ENCODE measurements around the gene CHSY1.

Gene CHSY1

GRCh38 chr15:101266034-101266433 lies 14.2 kb upstream of the CHSY1 start:
- Histone ChIP-seq H3K27me3 (ENCODE audit: control insufficient read depth in 3 of 3, insufficient read depth in 3 of 3, low read depth in 1 of 3, low read length in 3 of 3) (no peaks in the 10 kb centered on the region), H2BK12ac (ENCODE audit: low read length) (no peak overlapping the region), H3K4ac (ENCODE audit: low read length) (no peak overlapping the region), H3K4me2 (ENCODE audit: insufficient read depth, low read length, poor library complexity, severe bottlenecking) (no peak overlapping the region), H4K91ac (ENCODE audit: low read depth, low read length, poor library complexity) (no peak overlapping the region), H3K79me1 (ENCODE audit: low read depth, low read length) (no peaks in the 10 kb centered on the region), H3K9ac (ENCODE audit: low read depth, low read length, poor library complexity) (no peak overlapping the region), H2BK120ac (ENCODE audit: low read depth, low read length) (no peak overlapping the region), H3K23ac (ENCODE audit: low read depth, low read length, poor library complexity) (no peak overlapping the region), H3K4me1 (ENCODE audit: control insufficient read depth in 2 of 2, insufficient read depth in 1 of 2, low read depth in 1 of 2, low read length in 2 of 2) (no peaks in the 10 kb centered on the region), H3K9me3 (replicated peaks in 1 of 2; ENCODE audit: control insufficient read depth in 2 of 2, insufficient read depth in 1 of 2, low read depth in 1 of 2, low read length in 2 of 2) (no peaks in the 10 kb centered on the region), H2AFZ (ENCODE audit: low read length) (no peak overlapping the region), H3K27ac (replicated peaks; ENCODE audit: low read length) (no peak overlapping the region), H2BK15ac (ENCODE audit: low read length) (no peak overlapping the region), H3K4me3 (ENCODE audit: low read length in 2 of 2) (no peak overlapping the region), H3K14ac (ENCODE audit: low read length) (no peak overlapping the region), H4K8ac (ENCODE audit: low read depth, low read length) (no peak overlapping the region), H3K36me3 (replicated peaks in 1 of 2; ENCODE audit: control insufficient read depth in 2 of 2, insufficient read depth in 2 of 2, low read length in 2 of 2) (peaks cover 2 to 30% of the 10 kb centered on the region in 2 donors), H3K18ac (ENCODE audit: low read length) (no peak overlapping the region), H2BK5ac (ENCODE audit: low read length) (no peak overlapping the region), H2AK5ac (ENCODE audit: low read depth, low read length) (no peak overlapping the region)
- no CpG with 5 or more reads among the region's 3 CpGs for WGBS, 2 donors (ENCODE audit: extremely low coverage in 2 of 2, insufficient read length in 2 of 2, insufficient replicate concordance in 1 of 2)
- DNase-seq (ENCODE audit: low spot score): no peak

- DNase-seq (ENCODE audit: low spot score): no peak
- no peak overlapping the region for H2BK5ac ChIP-seq (ENCODE audit: low read length)
- H3K4me1 ChIP-seq (ENCODE audit: control insufficient read depth in 2 of 2, insufficient read depth in 1 of 2, low read depth in 1 of 2, low read length in 2 of 2): no peaks in the 10 kb centered on the region
- H3K4me3 ChIP-seq (ENCODE audit: low read length in 2 of 2): no peak overlapping the region
- H3K27ac ChIP-seq (replicated peaks; ENCODE audit: low read length): no peak overlapping the region
- no peak overlapping the region for H4K91ac ChIP-seq (ENCODE audit: low read depth, low read length, poor library complexity)
- no peak overlapping the region for H3K4ac ChIP-seq (ENCODE audit: low read length)
- peak overlapping the region; percentile 62 for H3K23ac ChIP-seq (ENCODE audit: low read depth, low read length, poor library complexity)
- no peak overlapping the region for H3K9ac ChIP-seq (ENCODE audit: low read depth, low read length, poor library complexity)
- no peak overlapping the region for H2BK15ac ChIP-seq (ENCODE audit: low read length)
- no peak overlapping the region for H2AFZ ChIP-seq (ENCODE audit: low read length)
- no CpG with 5 or more reads among the region's 17 CpGs for WGBS, 2 donors (ENCODE audit: extremely low coverage in 2 of 2, insufficient read length in 2 of 2, insufficient replicate concordance in 1 of 2)
- H3K79me1 ChIP-seq (ENCODE audit: low read depth, low read length): no peaks in the 10 kb centered on the region
- H3K9me3 ChIP-seq (replicated peaks in 1 of 2; ENCODE audit: control insufficient read depth in 2 of 2, insufficient read depth in 1 of 2, low read depth in 1 of 2, low read length in 2 of 2): no peaks in the 10 kb centered on the region
- H3K4me2 ChIP-seq (ENCODE audit: insufficient read depth, low read length, poor library complexity, severe bottlenecking): no peak overlapping the region
- peak overlapping the region; percentile 62 for H3K18ac ChIP-seq (ENCODE audit: low read length)
- no peak overlapping the region for H2AK5ac ChIP-seq (ENCODE audit: low read depth, low read length)
- H2BK120ac ChIP-seq (ENCODE audit: low read depth, low read length): no peak overlapping the region
- peaks cover 0 to 20% of the 10 kb centered on the region in 2 donors for H3K36me3 ChIP-seq (replicated peaks in 1 of 2; ENCODE audit: control insufficient read depth in 2 of 2, insufficient read depth in 2 of 2, low read length in 2 of 2)
- peak overlapping the region; percentile 17 for H2BK12ac ChIP-seq (ENCODE audit: low read length)
- peak overlapping the region; percentile 95 for H4K8ac ChIP-seq (ENCODE audit: low read depth, low read length)
- H3K27me3 ChIP-seq (ENCODE audit: control insufficient read depth in 3 of 3, insufficient read depth in 3 of 3, low read depth in 1 of 3, low read length in 3 of 3): no peaks in the 10 kb centered on the region
- no peak overlapping the region for H3K14ac ChIP-seq (ENCODE audit: low read length)
Observed at GRCh38 chr15:101264911-101265641, 13.2 kb upstream of the CHSY1 start.

GRCh38 chr15:101264011-101264410 lies 12.2 kb upstream of the CHSY1 start:
- H4K8ac ChIP-seq (ENCODE audit: low read depth, low read length): no peak overlapping the region
- no peak overlapping the region for H3K14ac ChIP-seq (ENCODE audit: low read length)
- no CpG with 5 or more reads among the region's 4 CpGs for WGBS, 2 donors (ENCODE audit: extremely low coverage in 2 of 2, insufficient read length in 2 of 2, insufficient replicate concordance in 1 of 2)
- no peak overlapping the region for H4K91ac ChIP-seq (ENCODE audit: low read depth, low read length, poor library complexity)
- no peak overlapping the region for H3K27ac ChIP-seq (replicated peaks; ENCODE audit: low read length)
- H2BK15ac ChIP-seq (ENCODE audit: low read length): no peak overlapping the region
- no peak overlapping the region for H3K4ac ChIP-seq (ENCODE audit: low read length)
- DNase-seq (ENCODE audit: low spot score): no peak
- H2AFZ ChIP-seq (ENCODE audit: low read length): peak overlapping the region; percentile 16
- H3K4me2 ChIP-seq (ENCODE audit: insufficient read depth, low read length, poor library complexity, severe bottlenecking): no peak overlapping the region
- no peak overlapping the region for H3K9ac ChIP-seq (ENCODE audit: low read depth, low read length, poor library complexity)
- peaks cover 0 to 9% of the 10 kb centered on the region in 2 donors for H3K36me3 ChIP-seq (replicated peaks in 1 of 2; ENCODE audit: control insufficient read depth in 2 of 2, insufficient read depth in 2 of 2, low read length in 2 of 2)
- no peak overlapping the region for H3K4me3 ChIP-seq (ENCODE audit: low read length in 2 of 2)
- no peak overlapping the region for H2BK120ac ChIP-seq (ENCODE audit: low read depth, low read length)
- no peak overlapping the region for H3K18ac ChIP-seq (ENCODE audit: low read length)
- H2BK5ac ChIP-seq (ENCODE audit: low read length): no peak overlapping the region
- H3K79me1 ChIP-seq (ENCODE audit: low read depth, low read length): no peaks in the 10 kb centered on the region
- H3K4me1 ChIP-seq (ENCODE audit: control insufficient read depth in 2 of 2, insufficient read depth in 1 of 2, low read depth in 1 of 2, low read length in 2 of 2): no peaks in the 10 kb centered on the region
- H3K23ac ChIP-seq (ENCODE audit: low read depth, low read length, poor library complexity): no peak overlapping the region
- H2BK12ac ChIP-seq (ENCODE audit: low read length): no peak overlapping the region
- no peaks in the 10 kb centered on the region for H3K27me3 ChIP-seq (ENCODE audit: control insufficient read depth in 3 of 3, insufficient read depth in 3 of 3, low read depth in 1 of 3, low read length in 3 of 3)
- no peaks in the 10 kb centered on the region for H3K9me3 ChIP-seq (replicated peaks in 1 of 2; ENCODE audit: control insufficient read depth in 2 of 2, insufficient read depth in 1 of 2, low read depth in 1 of 2, low read length in 2 of 2)
- no peak overlapping the region for H2AK5ac ChIP-seq (ENCODE audit: low read depth, low read length)

DNA sequence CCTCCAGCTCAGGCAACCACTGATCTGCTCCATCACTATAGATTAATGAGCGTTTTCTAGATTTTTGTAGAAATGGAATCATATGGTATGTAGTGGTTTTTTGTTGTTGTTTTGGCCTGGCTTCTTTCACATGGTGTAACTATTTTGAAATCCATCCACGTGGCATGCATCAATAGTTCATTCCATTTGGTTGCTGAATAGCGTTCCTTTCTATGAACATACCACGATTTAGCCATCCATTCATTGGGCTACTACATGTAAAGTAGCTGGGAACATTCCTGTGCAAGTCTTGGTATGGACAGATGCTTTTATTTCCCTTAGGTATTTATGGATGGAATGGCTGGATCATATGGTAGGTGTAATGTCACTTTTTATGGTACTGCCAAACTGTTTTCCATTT lies 10.7 kb upstream of the CHSY1 start:
- Histone ChIP-seq H3K23ac (ENCODE audit: low read depth, low read length, poor library complexity) (no peak overlapping the region), H3K4ac (ENCODE audit: low read length) (no peak overlapping the region), H3K9me3 (replicated peaks in 1 of 2; ENCODE audit: control insufficient read depth in 2 of 2, insufficient read depth in 1 of 2, low read depth in 1 of 2, low read length in 2 of 2) (no peaks in the 10 kb centered on the region), H2AK5ac (ENCODE audit: low read depth, low read length) (no peak overlapping the region), H2AFZ (ENCODE audit: low read length) (no peak overlapping the region), H3K4me2 (ENCODE audit: insufficient read depth, low read length, poor library complexity, severe bottlenecking) (no peak overlapping the region), H3K14ac (ENCODE audit: low read length) (no peak overlapping the region), H3K18ac (ENCODE audit: low read length) (no peak overlapping the region), H3K9ac (ENCODE audit: low read depth, low read length, poor library complexity) (no peak overlapping the region), H3K27me3 (ENCODE audit: control insufficient read depth in 3 of 3, insufficient read depth in 3 of 3, low read depth in 1 of 3, low read length in 3 of 3) (peaks cover 0 to 2% (median 0%) of the 10 kb centered on the region in 3 experiments), H2BK5ac (ENCODE audit: low read length) (no peak overlapping the region), H2BK12ac (ENCODE audit: low read length) (no peak overlapping the region), H2BK120ac (ENCODE audit: low read depth, low read length) (no peak overlapping the region), H4K8ac (ENCODE audit: low read depth, low read length) (no peak overlapping the region), H3K4me3 (ENCODE audit: low read length in 2 of 2) (no peak overlapping the region), H3K36me3 (replicated peaks in 1 of 2; ENCODE audit: control insufficient read depth in 2 of 2, insufficient read depth in 2 of 2, low read length in 2 of 2) (no peaks in the 10 kb centered on the region), H3K27ac (replicated peaks; ENCODE audit: low read length) (no peak overlapping the region), H3K79me1 (ENCODE audit: low read depth, low read length) (no peaks in the 10 kb centered on the region), H2BK15ac (ENCODE audit: low read length) (no peak overlapping the region), H3K4me1 (ENCODE audit: control insufficient read depth in 2 of 2, insufficient read depth in 1 of 2, low read depth in 1 of 2, low read length in 2 of 2) (peaks cover 0 to 7% of the 10 kb centered on the region in 2 donors), H4K91ac (ENCODE audit: low read depth, low read length, poor library complexity) (no peak overlapping the region)
- DNase-seq (ENCODE audit: low spot score): no peak
- WGBS, 2 donors (ENCODE audit: extremely low coverage in 2 of 2, insufficient read length in 2 of 2, insufficient replicate concordance in 1 of 2): no CpG with 5 or more reads among the region's 4 CpGs
